Measurements from ENCODE around the gene NEK10. TPM values are rescaled to one million over a fixed set of nuclear protein-coding genes. Genes with fewer than 3 reads are reported as not detected.

Gene NEK10
- polyA plus RNA-seq, 1 experiment, result 2.5 TPM

- no peak for DNase-seq (ENCODE audit: low read depth)
- CTCF ChIA-PET, result interaction anchor here (0.6 to 1.8 kb wide), 6 partner anchors 9 to 323 kb away, joined by 3 to 7 read pairs (median 3); partner anchors contain the start of gene NEK10
- no peak overlapping the region for H3K4me3 ChIP-seq (ENCODE audit: low read depth, low read length)
- POLR2A ChIA-PET, result no interaction called here
- no peaks in the 10 kb centered on the region for H3K27me3 ChIP-seq (ENCODE audit: control insufficient read depth, insufficient read depth, low read length)
- H3K36me3 ChIP-seq (ENCODE audit: control insufficient read depth, insufficient read depth, low read length), result no peaks in the 10 kb centered on the region
- TF ChIP-seq, protein P1, sequence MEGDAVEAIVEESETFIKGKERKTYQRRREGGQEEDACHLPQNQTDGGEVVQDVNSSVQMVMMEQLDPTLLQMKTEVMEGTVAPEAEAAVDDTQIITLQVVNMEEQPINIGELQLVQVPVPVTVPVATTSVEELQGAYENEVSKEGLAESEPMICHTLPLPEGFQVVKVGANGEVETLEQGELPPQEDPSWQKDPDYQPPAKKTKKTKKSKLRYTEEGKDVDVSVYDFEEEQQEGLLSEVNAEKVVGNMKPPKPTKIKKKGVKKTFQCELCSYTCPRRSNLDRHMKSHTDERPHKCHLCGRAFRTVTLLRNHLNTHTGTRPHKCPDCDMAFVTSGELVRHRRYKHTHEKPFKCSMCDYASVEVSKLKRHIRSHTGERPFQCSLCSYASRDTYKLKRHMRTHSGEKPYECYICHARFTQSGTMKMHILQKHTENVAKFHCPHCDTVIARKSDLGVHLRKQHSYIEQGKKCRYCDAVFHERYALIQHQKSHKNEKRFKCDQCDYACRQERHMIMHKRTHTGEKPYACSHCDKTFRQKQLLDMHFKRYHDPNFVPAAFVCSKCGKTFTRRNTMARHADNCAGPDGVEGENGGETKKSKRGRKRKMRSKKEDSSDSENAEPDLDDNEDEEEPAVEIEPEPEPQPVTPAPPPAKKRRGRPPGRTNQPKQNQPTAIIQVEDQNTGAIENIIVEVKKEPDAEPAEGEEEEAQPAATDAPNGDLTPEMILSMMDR (IDR thresholded peaks at IDR 0.05; ENCODE audit: insufficient read depth, low read depth, low read length), result peak; percentile 63
Observed at GRCh38 chr3:27357665-27358258, 11.4 kb downstream of the NEK10 start.

- DNase-seq (ENCODE audit: low read depth), result no peak
- ChIA-PET CTCF (no interaction called here), POLR2A (no interaction called here)
- Histone ChIP-seq H3K27me3 (ENCODE audit: control insufficient read depth, insufficient read depth, low read length) (no peaks in the 10 kb centered on the region), H3K4me3 (ENCODE audit: low read depth, low read length) (no peak overlapping the region), H3K36me3 (ENCODE audit: control insufficient read depth, insufficient read depth, low read length) (no peaks in the 10 kb centered on the region)
- TF ChIP-seq, protein P1 (IDR thresholded peaks at IDR 0.05; ENCODE audit: insufficient read depth, low read depth, low read length), result no peak
Observed at GRCh38 chr3:27356976-27357375, 12.2 kb downstream of the NEK10 start.

- ChIA-PET POLR2A (no interaction called here), CTCF (interaction anchor here (0.9 to 1.5 kb wide), 3 partner anchors 12 to 112 kb away, joined by 3 to 5 read pairs (median 4); partner anchors contain the start of gene NEK10)
- Histone ChIP-seq H3K36me3 (ENCODE audit: control insufficient read depth, insufficient read depth, low read length) (peaks cover 2% of the 10 kb centered on the region; the same call in 1 of the 2 replicates), H3K4me3 (ENCODE audit: low read depth, low read length) (no peak overlapping the region), H3K27me3 (ENCODE audit: control insufficient read depth, insufficient read depth, low read length) (no peaks in the 10 kb centered on the region)
- DNase-seq (ENCODE audit: low read depth), result no peak
- TF ChIP-seq, protein P1 (IDR thresholded peaks at IDR 0.05; ENCODE audit: insufficient read depth, low read depth, low read length), result no peak
Observed at GRCh38 chr3:27354588-27355203, 14.5 kb downstream of the NEK10 start.

GRCh38 chr3:27354161-27354560, 15.0 kb downstream of the NEK10 start:
- CTCF ChIA-PET, result interaction anchor here (1.2 to 1.5 kb wide), 2 partner anchors 12 to 113 kb away, joined by 4 to 5 read pairs; no protein-coding TSS in a partner anchor
- Histone ChIP-seq H3K27me3 (ENCODE audit: control insufficient read depth, insufficient read depth, low read length) (no peaks in the 10 kb centered on the region), H3K36me3 (ENCODE audit: control insufficient read depth, insufficient read depth, low read length) (peaks cover 2% of the 10 kb centered on the region; the same call in 1 of the 2 replicates), H3K4me3 (ENCODE audit: low read depth, low read length) (no peak overlapping the region)
- POLR2A ChIA-PET, result no interaction called here
- no peak for DNase-seq (ENCODE audit: low read depth)
- TF ChIP-seq, protein P1 (IDR thresholded peaks at IDR 0.05; ENCODE audit: insufficient read depth, low read depth, low read length), result no peak

DNA sequence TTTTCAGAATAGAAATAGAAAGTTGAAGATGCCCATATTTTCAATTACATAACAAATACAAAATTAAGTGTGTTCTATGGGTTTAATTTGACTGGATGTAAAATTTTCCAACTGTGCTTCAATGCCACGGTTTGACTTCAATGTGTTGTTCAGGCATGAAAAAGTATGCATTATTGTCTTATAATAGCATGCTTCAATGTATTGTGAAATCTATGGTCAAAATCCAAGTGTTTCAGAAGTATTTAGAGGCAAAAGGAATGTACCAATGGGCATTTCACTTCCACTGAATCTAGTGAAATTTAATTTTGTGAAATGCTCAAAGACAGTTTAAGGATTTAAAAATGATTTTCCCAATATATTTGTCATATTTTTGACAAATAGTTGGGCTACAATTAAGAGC, 16.0 kb downstream of the NEK10 start:
- no peak for DNase-seq (ENCODE audit: low read depth)
- CTCF ChIA-PET, result no interaction called here
- Histone ChIP-seq H3K36me3 (ENCODE audit: control insufficient read depth, insufficient read depth, low read length) (peaks cover 2% of the 10 kb centered on the region; the same call in 1 of the 2 replicates), H3K4me3 (ENCODE audit: low read depth, low read length) (no peak overlapping the region), H3K27me3 (ENCODE audit: control insufficient read depth, insufficient read depth, low read length) (no peaks in the 10 kb centered on the region)
- POLR2A ChIA-PET, result no interaction called here
- TF ChIP-seq, protein P1 (IDR thresholded peaks at IDR 0.05; ENCODE audit: insufficient read depth, low read depth, low read length), result no peak
